SJSA1 (cell line): ENCODE measurements around the gene COX20. TPM values are rescaled to one million over a fixed set of nuclear protein-coding genes. Genes with fewer than 3 reads are reported as not detected.
"Not testable (repeated sequence)": the region's sequence is repeated elsewhere in the genome, so short reads cannot be mapped to it uniquely, and the experiment has no call there.

Source experiments
- DNase-seq, 2 experiments: peaks; one replicate each; pipeline ENCODE4 v3.0.0-alpha.2; 2015 to 2020; ENCODE audit warnings: low spot score in 2 of 2, low read depth in 1 of 2
- H3K27ac ChIP-seq: fragments of 250-450 bp; sonication (Bioruptor Pico); 2 replicates; pipeline ENCODE4 v1.5.1; 2020; ENCODE audit warnings: mild to moderate bottlenecking, moderate library complexity
- H3K27me3 ChIP-seq: fragments of 250-450 bp; sonication (Bioruptor Pico); replicated peaks from 2 replicates; pipeline ENCODE4 v1.5.1; 2020; ENCODE audit warnings: mild to moderate bottlenecking, moderate library complexity
- H3K36me3 ChIP-seq: fragments of 250-450 bp; sonication (Bioruptor Pico); 2 replicates; pipeline ENCODE4 v1.5.1; 2020; ENCODE audit warnings: mild to moderate bottlenecking
- H3K4me1 ChIP-seq: fragments of 250-450 bp; sonication (Bioruptor Pico); replicated peaks from 2 replicates; pipeline ENCODE4 v1.6.1; 2021; ENCODE audit warnings: mild to moderate bottlenecking
- H3K4me3 ChIP-seq: fragments of 250-450 bp; sonication (Bioruptor Pico); 2 replicates; pipeline ENCODE4 v1.5.1; 2020; ENCODE audit warnings: mild to moderate bottlenecking
- H3K9me3 ChIP-seq: fragments of 250-450 bp; sonication (Bioruptor Pico); replicated peaks from 2 replicates; pipeline ENCODE4 v1.5.1; 2020; ENCODE audit warnings: mild to moderate bottlenecking
- total RNA-seq: library from RNA; depleted of rRNA; stranded (reverse); fragments of >200 nt; shearing (Covaris generic); gene quantifications from 2 replicates; pipeline ENCODE4 v1.2.3, GENCODE V29; 2014

Gene COX20
- total RNA-seq, 1 experiment from 2014 or later = 44.8 TPM

- Histone ChIP-seq H3K36me3 (no peaks in the 10 kb centered on the region), H3K9me3 (no peaks in the 10 kb centered on the region), H3K27ac (no peak overlapping the region)
Measured at GRCh38 chr1:244804841-244805240, 30.6 kb upstream of the COX20 start.

GRCh38 chr1:244807138-244807537, 28.3 kb upstream of the COX20 start:
- no peak for DNase-seq
- no peaks in the 10 kb centered on the region for H3K27me3 ChIP-seq
- no peak overlapping the region for H3K27ac ChIP-seq
- no peaks in the 10 kb centered on the region for H3K9me3 ChIP-seq
- H3K36me3 ChIP-seq = no peaks in the 10 kb centered on the region
- H3K4me3 ChIP-seq = no peak overlapping the region
- no peaks in the 10 kb centered on the region for H3K4me1 ChIP-seq

More at GRCh38 chr1:244804841-244805240, 30.6 kb upstream of the COX20 start:
- DNase-seq = no peak
- Histone ChIP-seq H3K4me3 (no peak overlapping the region), H3K4me1 (no peaks in the 10 kb centered on the region), H3K27me3 (no peaks in the 10 kb centered on the region)

DNA sequence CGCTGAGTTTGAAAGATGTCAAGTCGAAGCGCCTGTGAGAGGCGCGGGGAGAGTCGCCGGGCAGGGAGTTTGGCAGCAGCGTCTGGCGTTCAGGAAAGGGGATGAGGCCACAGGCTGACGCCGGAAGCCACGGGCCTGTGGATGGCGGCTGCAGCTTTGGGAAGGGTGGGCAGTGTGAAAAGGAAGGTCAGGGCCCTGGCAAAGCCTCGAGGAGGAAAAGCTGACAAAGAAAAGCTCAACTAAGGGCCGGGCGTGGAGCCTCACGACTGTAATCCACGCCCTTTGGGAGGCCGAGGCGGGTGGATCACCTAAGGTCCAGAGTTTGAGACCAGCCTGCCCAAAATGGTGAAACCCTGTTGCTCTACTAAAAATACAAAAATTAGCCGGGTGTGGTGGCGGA, 25.2 kb upstream of the COX20 start:
- H3K36me3 ChIP-seq = no peaks in the 10 kb centered on the region
- H3K27ac ChIP-seq = no peak overlapping the region
- no peak for DNase-seq
- H3K27me3 ChIP-seq = no peaks in the 10 kb centered on the region
- H3K4me3 ChIP-seq = no peak overlapping the region
- H3K9me3 ChIP-seq = no peaks in the 10 kb centered on the region
- no peaks in the 10 kb centered on the region for H3K4me1 ChIP-seq

DNA sequence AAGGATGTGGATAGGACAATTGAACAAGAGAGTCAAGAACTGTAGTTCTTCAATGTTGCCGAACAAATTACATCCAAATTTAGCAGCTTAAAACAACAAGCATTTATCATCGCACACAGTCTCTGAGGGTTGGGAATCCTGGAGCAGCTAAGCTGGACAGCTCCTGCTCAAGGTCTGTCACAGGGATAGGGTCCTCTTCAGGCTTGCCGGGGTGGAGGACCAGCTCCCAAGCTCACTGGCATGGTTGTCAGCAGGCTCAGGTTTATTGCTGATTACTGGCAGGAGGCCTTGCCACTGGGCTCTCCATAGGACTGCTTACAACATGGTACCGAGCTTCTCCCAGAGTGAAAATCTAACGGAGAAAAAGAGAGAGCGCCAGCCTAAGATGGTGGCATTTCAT, 22.1 kb upstream of the COX20 start:
- Histone ChIP-seq H3K27ac (no peak overlapping the region), H3K4me3 (no peak overlapping the region), H3K9me3 (no peaks in the 10 kb centered on the region), H3K27me3 (no peaks in the 10 kb centered on the region), H3K4me1 (no peaks in the 10 kb centered on the region), H3K36me3 (no peaks in the 10 kb centered on the region)
- DNase-seq = no peak

GRCh38 chr1:244815600-244816099, 19.8 kb upstream of the COX20 start:
- Histone ChIP-seq H3K36me3 (no peaks in the 10 kb centered on the region), H3K27me3 (no peaks in the 10 kb centered on the region), H3K27ac (no peak overlapping the region), H3K9me3 (no peaks in the 10 kb centered on the region), H3K4me3 (no peak overlapping the region), H3K4me1 (no peaks in the 10 kb centered on the region)
- DNase-seq = no peak

- Histone ChIP-seq H3K27me3 (no peaks in the 10 kb centered on the region), H3K9me3 (no peaks in the 10 kb centered on the region), H3K4me1 (no peaks in the 10 kb centered on the region), H3K27ac (no peak overlapping the region), H3K36me3 (no peaks in the 10 kb centered on the region), H3K4me3 (no peak overlapping the region)
- no peak for DNase-seq
Measured at GRCh38 chr1:244817415-244817894, 18.0 kb upstream of the COX20 start.

- H3K9me3 ChIP-seq = no peaks in the 10 kb centered on the region
- no peaks in the 10 kb centered on the region for H3K4me1 ChIP-seq
- no peaks in the 10 kb centered on the region for H3K27me3 ChIP-seq
- H3K4me3 ChIP-seq = no peak overlapping the region
- no peak overlapping the region for H3K27ac ChIP-seq
- no peak for DNase-seq
- no peaks in the 10 kb centered on the region for H3K36me3 ChIP-seq
Measured at GRCh38 chr1:244820131-244820530, 15.3 kb upstream of the COX20 start.

DNA sequence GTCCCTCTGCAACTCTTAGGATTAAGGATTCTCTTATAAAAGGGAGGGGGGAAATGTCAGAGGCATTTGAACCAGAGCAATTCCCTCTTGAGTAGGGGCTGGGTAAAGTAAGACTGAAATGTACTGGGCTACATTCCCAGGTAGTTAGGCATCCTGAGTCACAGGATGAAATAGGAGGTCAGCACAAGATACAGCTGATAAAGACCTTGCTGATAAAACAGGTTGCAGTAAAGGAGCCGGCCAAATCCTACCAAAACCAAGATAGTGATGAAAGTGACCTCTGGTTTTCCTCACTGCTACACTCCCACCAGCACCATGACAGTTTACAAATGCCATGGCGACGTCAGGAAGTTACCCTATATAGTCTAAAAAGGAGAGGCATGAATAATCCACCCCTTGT, 14.3 kb upstream of the COX20 start:
- no peaks in the 10 kb centered on the region for H3K36me3 ChIP-seq
- H3K9me3 ChIP-seq = no peaks in the 10 kb centered on the region
- H3K4me3 ChIP-seq = no peak overlapping the region
- peaks cover 1% of the 10 kb centered on the region for H3K4me1 ChIP-seq
- H3K27ac ChIP-seq = no peak overlapping the region
- H3K27me3 ChIP-seq = no peaks in the 10 kb centered on the region
- DNase-seq = no peak

DNA sequence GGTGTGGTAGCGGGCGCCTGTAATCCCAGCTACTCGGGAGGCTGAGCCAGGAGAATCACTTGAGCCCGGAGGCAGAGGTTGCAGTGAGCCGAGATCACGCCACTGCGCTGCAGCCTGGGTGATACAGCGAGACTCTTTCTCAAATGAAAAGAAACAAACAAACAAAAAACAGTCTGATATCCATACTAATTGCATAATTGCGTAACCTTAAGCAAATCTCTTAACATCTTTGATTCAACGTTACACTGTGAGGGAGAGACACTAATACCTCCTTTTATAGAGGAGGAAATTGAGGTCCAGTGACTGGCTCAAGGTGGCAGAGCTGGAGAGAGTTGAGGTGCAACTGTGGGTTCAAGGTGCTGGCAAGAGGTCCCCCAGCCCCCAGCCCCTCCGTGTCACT, 12.6 kb upstream of the COX20 start:
- no peaks in the 10 kb centered on the region for H3K9me3 ChIP-seq
- no peak overlapping the region for H3K27ac ChIP-seq
- no peaks in the 10 kb centered on the region for H3K27me3 ChIP-seq
- no peak for DNase-seq
- no peaks in the 10 kb centered on the region for H3K36me3 ChIP-seq
- H3K4me3 ChIP-seq = no peak overlapping the region
- peaks cover 7% of the 10 kb centered on the region for H3K4me1 ChIP-seq

DNA sequence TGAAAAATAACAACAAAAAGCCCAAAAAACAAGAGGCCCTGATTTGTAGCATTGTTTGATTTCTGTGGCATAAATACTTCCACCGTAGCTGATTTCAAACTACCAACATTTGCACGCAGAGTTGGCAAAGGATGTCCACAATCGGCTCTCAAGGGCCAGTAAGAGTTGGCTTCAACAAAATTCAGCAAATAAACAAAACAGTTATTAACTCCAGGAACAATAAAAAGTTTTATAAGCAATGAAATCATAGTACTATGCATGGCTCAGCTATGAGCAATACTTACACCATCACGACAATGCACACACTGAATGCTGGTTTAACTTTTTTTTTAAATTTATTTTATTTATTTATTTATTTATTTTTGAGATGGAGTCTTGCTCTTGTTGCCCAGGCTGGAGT, 8.7 kb upstream of the COX20 start:
- no peaks in the 10 kb centered on the region for H3K27me3 ChIP-seq
- peak in 1 of 2 experiments; percentile 52 for DNase-seq
- H3K9me3 ChIP-seq = no peaks in the 10 kb centered on the region
- no peak overlapping the region for H3K4me3 ChIP-seq
- no peak overlapping the region; the same call in 1 of the 2 replicates for H3K27ac ChIP-seq
- no peaks in the 10 kb centered on the region for H3K36me3 ChIP-seq
- H3K4me1 ChIP-seq = peaks cover 7% of the 10 kb centered on the region

DNA sequence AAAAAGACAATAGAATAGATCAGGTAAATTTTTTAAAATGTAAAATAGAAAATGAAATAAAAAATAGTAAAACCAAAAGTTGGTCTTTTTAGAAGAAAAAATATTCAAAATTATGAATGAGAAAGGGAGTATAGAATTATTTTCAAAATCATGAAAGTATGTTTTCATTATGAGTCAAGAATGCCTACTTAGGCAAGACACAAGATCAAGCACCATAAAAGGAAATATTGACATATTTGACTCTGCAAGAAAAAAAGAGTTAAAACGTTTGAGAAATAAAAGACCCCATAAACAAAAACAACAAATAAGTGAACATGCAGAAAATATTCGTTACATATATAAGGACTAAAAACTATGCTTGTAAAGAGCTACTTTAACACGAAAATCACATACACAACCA, 4.8 kb upstream of the COX20 start:
- Histone ChIP-seq H3K27me3 (no peaks in the 10 kb centered on the region), H3K27ac (no peak overlapping the region)

DNA sequence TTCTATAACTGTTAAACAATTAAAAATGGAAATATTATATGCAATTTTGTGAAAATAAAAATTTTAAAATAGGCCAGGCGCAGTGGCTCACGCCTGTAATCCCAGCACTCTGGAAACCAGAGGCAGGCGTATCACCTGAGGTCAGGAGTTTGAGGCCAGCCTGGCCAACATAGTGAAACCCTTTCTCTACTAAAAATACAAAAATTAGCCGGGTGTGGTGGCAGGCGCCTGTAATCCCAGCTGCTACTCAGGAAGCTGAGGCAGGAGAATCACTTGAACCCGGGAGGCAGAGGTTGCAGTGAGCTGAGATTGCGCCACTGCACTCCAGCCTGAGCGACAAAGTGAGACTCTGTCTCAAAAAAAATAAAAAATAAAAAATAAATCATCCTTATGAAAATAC, 2.2 kb upstream of the COX20 start:
- peaks cover 18% of the 10 kb centered on the region for H3K36me3 ChIP-seq
- H3K27me3 ChIP-seq, H3K9me3 ChIP-seq, DNase-seq: not testable (repeated sequence)
- peaks cover 16% of the 10 kb centered on the region for H3K4me1 ChIP-seq
- H3K4me3 ChIP-seq = peak overlapping the region; percentile 64
- H3K27ac ChIP-seq = peak overlapping the region; percentile 97

More for the DNA sequence above, 4.8 kb upstream of the COX20 start:
- Histone ChIP-seq H3K4me3 (no peak overlapping the region), H3K4me1 (peaks cover 7% of the 10 kb centered on the region), H3K9me3 (no peaks in the 10 kb centered on the region), H3K36me3 (peaks cover 1% of the 10 kb centered on the region)
- no peak for DNase-seq

DNA sequence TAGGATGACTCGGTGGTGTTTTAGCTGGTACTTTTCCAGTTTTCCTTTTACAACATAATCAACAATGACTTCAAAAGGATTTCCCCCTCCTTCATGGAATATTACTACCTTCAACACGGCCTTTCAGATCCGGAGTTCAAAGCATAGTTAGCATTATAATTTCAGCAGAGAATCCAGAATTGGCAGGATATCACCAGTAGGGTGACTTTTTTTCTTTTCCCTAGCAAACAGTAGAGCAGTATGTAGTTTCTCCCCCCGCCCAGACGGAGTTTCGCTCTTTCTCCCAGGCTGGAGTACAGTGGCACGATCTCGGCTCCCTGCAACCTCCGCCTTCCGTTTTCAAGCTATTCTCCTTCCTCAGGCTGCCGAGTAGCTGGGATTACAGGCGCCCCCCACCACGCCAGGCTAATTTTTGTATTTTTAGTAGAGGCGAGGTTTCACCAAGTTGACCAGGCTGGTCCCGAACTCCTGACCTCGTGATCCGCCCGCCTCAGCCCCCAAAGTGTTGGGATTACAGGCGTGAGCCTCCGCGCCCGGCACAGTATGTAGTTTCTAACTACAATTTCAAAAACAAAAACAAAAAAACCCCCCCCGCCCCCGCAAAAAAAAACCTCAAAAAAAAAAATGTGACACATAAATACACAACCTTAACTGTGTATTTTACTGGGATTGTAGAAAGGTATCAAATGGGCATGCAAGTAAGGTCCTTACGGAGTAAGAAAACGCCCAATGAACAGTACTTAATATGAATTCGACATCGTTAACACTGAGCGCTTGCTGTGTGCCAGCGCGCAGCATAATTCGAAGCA, 1.5 kb upstream of the COX20 start:
- DNase-seq = peak; percentile 71 to 80
- no peaks in the 10 kb centered on the region for H3K27me3 ChIP-seq
- peak overlapping the region; percentile 64 for H3K4me3 ChIP-seq

GRCh38 chr1:244834543-244835275, 749 bp upstream of the COX20 start:
- Histone ChIP-seq H3K4me3 (peak overlapping the region; percentile 64), H3K27ac (peak overlapping the region; percentile 97), H3K9me3 (no peaks in the 10 kb centered on the region), H3K36me3 (peaks cover 31% of the 10 kb centered on the region), H3K27me3 (no peaks in the 10 kb centered on the region), H3K4me1 (peaks cover 16% of the 10 kb centered on the region)
- DNase-seq = peak; percentile 90 to 93

More for the DNA sequence above, 1.5 kb upstream of the COX20 start:
- Histone ChIP-seq H3K9me3 (no peaks in the 10 kb centered on the region), H3K27ac (peak overlapping the region; percentile 97), H3K4me1 (peaks cover 16% of the 10 kb centered on the region), H3K36me3 (peaks cover 23% of the 10 kb centered on the region)
